HS-5 (cell line): ENCODE measurements around the gene NLGN4Y.

Experiments
- DNase-seq: peaks from one replicate; pipeline ENCODE4 v3.0.0-alpha.2; 2012; ENCODE audit warnings: low read depth

Gene NLGN4Y

DNA sequence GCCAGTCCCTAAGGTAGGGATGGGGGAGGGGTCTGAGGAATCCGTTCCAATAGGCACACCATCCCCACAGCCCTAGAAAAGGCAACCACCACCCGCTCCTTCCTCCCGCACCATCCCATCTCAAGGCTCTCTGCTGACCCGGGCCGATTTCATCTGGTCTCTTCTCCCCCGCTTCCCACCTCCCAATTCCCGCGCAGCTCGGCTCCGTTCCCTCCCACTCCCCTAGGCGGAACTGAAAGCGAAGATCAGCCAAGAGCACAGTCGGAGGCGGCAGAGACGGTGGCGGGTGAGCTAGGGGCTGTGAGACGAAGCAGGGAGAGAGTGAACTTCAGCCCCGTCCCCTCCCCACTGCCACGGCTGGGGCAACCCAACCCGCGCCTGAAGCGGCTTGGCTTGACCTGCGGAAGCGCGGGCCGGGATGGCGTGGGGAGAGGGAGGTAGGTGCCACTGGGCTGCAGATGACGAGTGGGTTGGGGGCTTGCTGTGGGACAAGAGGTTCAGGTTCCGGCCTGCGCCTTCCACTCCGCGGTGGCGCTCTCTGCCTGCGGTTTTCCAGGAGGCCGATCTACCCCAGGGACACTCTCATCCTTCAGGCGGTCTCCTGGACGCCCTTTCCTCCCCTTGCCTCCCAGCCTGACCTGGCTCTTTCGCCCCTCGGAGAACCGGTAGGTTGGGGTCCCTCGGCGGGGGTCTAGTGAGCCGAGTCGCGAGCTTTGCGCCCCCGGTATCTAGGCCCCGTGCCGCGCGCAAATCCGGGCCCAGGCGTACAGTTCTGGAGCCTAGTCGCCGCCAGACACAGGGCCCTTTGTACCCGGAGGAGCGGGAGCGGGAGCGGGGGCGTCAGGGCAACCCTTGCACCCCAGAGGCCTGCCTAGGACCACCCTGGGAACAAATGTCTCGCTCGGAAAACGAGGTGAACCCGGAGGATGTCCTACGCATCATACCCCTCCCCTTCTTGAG is at the start of gene NLGN4Y:
TSS of gene NLGN4Y (plus strand) at position 258 of the 960 bp plus-strand sequence. CDS start 97,591 bp downstream, outside the sequence.
- no peak for DNase-seq

DNA sequence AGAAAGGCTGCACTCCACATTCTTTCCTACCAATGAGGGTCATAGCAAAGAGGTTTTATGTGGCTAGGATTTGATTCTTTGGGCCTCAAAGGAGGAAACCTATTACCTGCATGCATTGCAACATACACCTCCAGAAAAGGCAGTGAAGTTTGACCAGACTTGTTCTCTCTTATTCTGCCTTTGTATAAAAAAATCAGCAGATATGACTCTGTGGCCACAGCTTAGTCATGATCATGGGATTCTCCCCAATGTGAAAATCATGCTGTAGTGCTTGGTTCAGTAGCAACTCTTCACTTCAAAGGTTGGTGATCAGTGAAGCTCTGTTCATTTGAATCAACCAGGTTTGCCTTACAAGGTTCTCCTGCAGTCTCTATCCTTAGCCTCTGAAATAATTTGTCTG is 38.4 kb upstream of the NLGN4Y start:
- DNase-seq, result no peak

DNA sequence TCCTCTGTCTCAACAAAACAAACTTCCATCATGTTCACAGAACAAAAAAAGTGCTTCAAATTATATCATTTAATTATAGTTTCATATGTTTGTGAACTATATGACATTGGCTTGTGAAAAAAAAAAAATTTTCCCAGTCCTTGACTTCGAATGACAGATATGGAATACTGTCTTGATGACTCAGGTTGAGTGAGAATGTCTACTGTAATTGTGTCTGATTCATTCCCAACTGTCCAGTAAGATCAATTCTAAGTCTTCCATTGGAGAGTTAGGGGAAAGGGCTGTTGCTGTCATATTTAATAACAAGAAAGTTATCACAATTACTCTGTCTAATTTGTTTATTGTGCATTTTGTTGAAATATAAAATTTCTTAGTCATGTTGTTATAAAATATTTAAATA is 34.1 kb upstream of the NLGN4Y start:
- DNase-seq, result no peak

DNA sequence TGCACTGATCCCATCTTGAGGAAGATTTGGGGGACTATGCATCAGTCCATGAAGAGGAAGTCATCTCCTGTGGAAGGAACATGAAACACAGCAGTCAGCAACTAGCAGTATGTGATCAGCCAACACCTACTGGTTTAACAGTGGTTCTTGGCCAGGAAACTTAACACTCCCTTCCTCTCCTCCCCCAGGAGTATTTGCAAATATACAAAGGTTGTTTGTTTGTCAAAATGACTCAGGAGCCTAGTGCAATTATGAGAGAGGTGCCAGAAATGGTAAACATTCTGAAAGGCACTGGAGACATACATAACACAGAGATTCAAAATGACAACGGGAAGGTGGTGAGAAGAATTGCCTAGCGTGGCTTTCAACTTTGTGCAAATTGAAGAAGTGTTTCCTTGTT is 26.3 kb upstream of the NLGN4Y start:
- no peak for DNase-seq

DNA sequence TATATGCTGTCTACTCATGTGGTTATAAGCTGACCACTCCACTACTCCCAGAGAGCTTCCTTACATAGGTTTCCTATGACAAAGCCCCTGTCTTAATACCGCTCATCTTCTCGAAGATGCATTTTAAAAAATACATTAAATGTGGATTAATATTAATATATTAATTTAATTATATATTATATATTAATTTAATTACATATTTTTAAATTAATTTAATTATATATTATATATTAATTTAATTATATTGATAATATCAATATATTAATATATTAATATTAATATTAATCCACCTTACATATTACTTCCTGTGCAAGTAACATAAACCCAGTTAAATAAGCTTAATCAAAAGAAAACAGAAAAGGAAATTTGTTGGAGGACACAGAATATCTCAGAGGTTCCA is 19.7 kb upstream of the NLGN4Y start:
- no peak for DNase-seq

DNA sequence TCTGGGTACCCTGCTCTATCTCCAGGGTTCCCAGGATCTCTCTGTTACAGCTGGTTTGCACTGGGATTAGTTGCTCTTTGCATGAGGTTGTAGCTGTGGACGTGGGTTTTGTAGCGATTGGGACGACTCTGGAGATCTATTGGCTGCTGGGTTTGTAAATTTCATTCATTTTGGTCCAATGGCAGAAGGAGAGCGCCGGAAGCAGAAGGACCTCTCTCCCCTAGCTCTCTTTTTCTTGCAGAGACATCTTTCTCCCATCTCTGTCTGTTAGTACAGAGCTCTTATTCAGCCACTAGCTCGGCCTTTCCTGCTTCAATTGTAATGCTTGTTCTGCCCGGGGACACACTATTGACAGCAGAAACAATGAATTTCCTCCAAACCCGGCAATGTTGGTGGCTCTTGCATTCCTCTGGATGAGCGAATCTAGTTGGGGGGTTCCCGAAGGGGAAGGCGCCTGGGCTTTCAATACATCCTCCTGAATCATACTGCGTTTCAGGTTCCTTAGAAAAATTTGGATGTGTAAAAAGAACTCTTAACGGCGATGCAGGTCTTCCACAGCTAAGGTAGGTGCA is 1.9 kb upstream of the NLGN4Y start:
- DNase-seq, result no peak

DNA sequence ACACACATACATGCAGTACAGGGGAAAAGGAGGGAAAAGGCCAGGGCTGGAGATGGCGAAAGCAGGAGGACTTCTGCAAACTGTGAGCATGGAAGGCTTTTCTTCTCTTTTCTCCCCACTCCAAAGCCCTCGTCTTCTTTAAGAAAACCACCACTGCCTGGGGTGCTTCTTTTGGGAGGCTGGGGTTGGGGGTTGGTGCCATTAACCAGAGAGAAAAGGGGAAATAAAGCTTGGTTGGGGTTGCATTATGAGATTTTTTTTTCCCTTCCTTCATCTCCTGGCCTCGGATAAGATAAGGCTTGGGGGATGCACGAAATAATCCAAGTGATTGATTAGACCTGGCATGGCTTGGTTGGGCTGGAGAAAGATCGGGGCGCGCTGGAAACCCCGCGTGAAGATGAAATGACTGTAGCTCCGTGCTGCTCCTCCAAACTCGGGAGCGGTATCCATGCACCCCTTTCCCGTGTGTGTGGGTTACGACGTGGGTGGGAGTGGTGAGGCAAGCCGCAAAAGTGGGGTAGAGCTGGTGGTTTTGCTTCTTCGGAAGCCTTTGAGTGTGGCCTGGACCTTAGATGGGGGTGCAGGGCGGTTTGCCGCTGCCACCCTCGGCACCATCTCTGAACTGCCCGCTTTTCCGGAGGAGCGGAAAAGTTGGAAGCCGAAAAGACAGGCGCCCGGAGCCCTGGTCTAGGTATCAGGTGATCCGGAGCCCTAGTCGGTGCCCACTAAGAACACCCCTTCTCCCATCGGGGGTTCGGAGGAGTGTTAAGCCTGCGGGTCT is 648 bp upstream of the NLGN4Y start:
- no peak for DNase-seq

DNA sequence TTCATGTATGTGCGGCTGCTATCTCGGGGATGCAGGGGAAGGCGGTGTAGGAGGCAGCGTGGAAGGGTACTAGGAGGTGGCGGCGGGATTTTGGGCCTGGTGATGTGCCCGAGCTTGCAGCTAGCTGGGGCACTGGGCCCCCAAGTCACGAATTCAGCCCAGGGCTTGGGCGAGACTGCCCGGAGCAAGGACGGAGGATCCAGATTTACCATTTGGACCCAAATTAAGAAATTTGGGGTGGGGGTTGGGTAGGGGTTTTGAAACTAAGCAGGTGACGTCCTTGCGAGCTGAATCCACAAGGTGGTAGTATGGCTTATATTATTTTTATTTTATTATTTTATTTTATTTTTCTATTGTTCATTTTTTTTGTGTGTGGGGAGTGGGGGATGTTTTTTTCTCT is 986 bp downstream of the NLGN4Y start:
- no peak for DNase-seq

DNA sequence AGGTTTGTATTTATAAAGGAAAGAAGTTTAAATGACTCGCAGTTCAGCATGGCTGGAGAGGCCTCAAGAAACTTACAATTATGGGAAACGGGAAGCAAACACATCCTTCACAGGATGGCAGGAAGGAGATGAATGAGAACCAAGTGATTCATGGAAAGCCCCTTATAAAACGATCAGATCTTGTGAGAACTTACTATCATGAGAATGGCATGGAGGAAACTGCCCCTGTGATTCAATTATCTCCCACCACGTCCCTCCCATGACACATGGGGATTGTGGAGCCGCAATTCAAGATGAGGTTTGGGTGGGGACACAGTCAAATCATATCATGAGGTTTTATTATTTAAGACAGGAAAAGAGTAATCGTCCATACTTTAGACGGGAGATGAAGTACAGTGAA is 4.0 kb downstream of the NLGN4Y start:
- no peak for DNase-seq

DNA sequence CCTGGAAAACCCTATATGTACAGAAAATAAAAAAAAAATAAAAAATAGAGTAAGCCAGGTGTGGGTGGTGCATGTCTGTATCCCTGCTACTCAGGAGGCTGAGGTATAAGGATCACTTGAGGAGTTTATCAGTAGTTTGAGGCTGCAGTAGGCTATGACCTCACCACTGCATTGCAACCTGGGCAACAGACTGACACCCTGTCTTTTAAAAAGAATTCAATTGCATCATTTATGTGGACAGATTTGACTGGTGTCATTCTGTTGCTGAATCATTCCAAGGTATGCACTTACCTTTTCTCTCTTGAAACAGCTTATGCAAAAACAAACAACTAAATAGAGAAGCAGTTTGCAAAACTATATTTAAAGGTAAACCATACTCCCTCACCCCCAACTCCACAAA is 12.4 kb downstream of the NLGN4Y start:
- no peak for DNase-seq

DNA sequence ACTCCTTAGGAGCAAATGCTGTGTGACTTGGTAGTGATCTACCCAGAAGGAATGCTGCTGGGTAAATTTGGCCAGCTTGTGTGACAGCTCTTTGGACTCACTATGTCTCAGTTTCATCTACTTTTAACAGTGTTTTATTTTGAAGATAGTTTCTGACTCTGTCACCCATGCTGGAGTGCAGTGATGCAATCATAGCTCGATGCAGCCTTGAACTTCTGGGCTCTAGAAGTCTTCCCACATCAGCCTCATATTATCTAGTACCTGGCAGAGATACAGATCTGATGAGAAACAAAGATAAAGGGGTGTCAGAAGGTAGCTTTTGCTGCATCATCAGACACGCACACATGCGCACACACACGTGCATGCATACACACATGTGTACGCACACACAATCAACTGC is 19.2 kb downstream of the NLGN4Y start:
- no peak for DNase-seq

DNA sequence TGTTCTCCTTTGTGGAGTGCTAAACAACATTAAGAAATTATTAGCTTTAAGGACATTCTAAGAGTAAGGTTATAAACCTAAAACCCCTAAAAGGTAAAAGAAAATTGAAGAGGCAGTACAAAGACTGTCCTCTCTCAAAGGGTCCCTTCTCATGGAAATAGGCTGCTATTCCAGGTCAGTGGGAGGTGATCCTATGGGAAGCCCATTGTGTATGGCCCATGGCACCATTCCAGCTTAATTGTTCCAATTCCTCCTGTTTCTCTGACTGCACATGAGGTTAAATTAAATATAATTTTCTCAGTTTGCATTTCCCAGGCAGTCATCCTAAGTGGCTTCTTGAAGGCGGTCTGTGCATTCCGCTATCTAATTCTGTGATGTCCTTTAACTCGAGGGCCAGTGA is 57.0 kb downstream of the NLGN4Y start:
- DNase-seq, result no peak

DNA sequence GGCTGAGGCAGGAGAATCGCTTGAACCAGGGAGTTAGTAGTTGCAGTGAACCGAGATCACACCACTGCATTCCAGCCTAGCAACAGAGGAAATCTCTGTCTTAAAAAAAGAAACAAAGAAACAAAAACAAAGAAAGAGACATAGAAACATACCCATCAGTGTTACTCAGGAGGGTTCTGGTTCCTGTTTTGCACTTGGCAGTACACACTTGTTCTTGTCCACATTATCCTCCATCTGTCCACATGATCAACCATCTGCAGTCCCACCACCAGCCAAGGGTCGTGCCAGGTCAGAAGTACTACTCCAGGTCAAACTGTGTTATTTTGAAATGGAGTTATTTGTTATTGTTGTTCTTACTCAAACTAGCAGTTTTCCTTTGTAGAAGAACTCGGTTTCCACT is 62.4 kb downstream of the NLGN4Y start:
- no peak for DNase-seq

DNA sequence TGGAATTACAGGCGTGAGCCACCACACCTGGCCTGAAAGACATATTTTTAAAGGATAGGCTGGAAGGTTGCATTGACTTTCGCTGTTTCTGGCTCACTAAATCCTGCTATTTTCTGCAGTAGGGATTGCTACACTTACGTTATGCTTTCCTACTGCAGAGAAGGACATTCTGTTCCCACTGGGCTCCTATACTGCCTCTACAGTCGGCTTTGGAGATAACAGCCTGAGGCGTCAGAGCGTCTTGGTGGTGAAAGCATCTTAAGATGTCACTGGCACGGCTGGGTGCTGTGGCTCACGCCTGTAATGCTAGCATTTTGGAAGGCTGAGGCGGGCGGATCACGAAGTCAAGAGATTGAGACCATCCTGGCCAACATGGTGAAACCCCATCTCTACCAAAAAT is 77.0 kb downstream of the NLGN4Y start:
- DNase-seq, result no peak

DNA sequence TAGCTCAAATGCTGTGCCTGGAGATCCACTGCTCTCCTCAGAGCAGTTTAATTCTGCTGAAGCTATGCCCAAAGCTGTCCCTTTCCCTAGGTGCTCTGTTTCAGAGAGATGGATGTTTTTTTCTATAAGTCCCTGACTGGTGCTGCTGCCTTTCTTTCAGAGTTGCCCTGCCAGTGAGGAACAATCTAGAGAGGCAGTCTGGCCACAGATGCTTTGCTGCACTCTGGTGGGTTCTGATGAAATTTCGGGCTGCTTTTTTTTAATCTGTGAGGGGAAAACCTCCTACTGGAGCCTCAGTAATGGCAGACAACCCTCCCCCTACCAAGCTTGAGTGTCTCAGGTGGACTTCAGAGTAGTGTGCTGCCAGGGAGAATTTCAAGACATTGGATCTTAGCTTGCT is 93.3 kb downstream of the NLGN4Y start:
- DNase-seq, result no peak

DNA sequence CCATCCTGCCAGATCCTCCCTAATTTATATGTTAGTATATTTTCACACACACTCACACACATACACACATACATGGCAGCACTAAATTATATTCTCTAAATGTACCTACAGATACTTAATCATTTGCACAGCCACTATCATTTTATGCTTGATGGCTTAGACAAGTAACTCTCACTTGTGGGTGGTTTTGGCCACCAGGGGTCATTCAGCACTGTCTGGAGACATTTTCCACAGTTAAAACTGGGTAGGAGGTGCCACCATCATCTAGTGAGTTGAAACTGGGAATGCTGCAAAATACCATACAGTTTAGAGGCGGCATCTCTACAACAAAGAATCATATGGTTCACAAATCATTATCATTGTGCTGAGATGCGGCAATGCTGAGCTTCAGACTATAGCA is 94.2 kb downstream of the NLGN4Y start:
- no peak for DNase-seq

DNA sequence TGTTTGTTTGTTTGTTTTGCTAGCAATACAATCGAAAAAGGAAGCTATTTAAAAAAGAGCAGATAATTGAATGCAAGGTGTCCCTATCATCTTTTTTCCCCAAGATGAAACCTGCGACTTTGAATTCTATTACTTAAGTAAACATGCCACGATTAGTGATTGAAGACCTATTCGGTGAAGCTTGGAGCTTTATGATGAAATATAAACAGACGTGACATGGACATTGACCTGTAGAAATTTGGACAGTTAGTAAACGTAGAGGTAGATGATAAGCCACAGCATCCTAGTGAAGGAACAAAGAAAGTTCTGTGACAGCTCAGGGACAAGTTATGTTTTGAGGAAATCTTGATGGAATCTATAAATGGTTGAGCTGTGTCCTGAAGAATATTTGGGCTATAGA is 103.9 kb downstream of the NLGN4Y start:
- no peak for DNase-seq

DNA sequence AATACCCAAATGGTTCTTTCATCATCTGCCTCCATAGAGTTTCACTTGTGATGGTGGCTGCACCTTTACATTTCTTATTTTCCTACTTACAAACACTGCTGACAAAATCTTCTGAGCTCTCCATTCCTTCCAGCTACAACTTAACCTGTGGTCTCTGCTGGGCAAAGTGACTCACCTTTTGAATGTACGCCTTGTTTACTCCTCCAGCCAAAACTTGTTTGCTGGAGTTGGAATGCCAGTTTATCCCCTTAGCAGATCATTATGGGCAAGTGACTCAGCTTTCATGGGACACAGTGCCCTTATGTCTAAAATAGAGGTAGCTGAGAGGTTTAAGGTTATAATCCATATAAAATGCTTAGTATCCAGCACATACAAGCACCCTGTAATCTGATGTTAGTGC is 107.3 kb downstream of the NLGN4Y start:
- no peak for DNase-seq

DNA sequence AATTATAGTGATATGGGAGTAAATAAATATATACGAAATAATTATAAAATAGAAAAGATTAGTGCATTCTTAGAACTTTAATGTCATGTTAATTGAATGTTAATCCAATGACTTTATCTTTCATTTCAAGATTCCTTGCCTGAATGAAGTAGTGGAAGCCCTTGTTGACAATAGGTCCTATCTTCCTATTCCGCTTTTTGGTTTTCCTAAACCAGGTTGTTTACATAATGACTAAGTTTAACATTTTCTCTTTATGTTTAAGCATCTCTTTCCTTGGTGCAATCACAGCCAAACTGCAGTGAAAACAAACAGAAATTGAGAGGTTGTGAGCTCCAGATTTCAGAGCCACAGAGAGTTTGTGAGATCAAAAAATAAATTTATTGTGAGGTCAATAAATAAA is 109.4 kb downstream of the NLGN4Y start:
- DNase-seq, result no peak

DNA sequence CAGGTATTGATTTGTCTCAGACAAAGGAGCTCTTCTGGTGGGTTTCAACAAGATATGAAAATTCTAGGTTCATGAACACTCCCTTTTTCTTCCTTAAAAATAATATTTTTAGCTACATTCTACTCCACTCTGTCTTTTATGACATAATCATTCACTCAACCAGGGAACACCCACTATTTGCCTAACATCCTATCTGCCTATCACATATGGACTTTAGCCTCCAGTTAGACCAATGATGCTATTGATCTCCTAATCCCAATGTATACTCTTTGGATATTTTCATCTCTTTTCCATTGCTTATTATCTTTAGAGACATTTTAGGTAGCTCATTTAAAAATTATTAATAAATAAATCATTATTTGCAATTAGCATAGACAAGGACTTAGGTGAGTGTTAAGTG is 110.6 kb downstream of the NLGN4Y start:
- no peak for DNase-seq

DNA sequence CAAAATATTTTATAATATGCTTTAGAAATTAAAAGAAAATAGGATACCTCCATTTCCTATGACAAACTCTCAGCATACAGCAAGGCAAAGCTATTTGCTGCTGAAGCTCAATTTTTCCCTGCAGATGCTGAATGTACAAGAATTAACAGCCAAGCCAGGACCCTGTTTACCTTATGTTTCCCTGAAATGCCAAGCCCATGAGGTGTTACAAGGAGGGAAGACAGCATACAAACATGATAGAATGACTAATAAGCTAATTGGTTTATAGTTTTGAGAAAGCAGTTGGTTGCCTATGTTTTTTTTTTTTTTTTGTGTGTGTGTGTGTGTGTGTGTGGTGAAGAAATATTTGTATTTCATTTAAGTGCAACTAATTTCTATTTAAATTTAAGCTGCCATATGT is 113.2 kb downstream of the NLGN4Y start:
- DNase-seq, result no peak

DNA sequence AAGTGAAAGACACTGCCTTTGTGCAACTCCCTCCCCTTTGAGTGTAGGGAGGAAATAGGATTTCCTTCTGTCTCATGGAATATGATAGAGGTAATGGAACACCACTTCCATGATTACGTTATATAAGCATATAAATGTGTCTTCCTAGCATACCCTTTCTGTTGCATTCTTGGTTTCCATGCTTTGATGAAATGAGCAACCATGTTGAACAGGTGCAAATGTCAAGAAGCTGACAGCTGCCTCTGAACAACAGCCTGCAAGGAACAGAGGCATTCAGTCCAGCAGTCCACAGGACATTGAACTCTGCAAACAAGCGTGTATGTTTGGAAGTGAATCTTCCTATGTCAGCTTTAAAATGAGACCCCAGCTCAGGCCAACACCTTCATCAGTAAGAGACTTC is 117.5 kb downstream of the NLGN4Y start:
- no peak for DNase-seq
